CD4-positive, alpha-beta T cell (primary cell): ENCODE results near the gene MB21D2. TPM values are rescaled to one million over a fixed set of nuclear protein-coding genes. Genes with fewer than 3 reads are reported as not detected.

Experiments used
- ATAC-seq: fragments of 200-7000 bp; cut with Tn5 transposase; one replicate; pipeline ENCODE4 v1.10.0; 2022; ENCODE audit warnings: mild to moderate bottlenecking; ENCODE audit not compliant: poor library complexity
- CTCF ChIA-PET: fragments of 350-600 bp; sonication (Branson Sonifier 250); formaldehyde crosslinking; loops from one replicate; lab custom pipeline; 2021; ENCODE audit warnings: antibody characterized with exemption, inconsistent platforms; lab: Charles Lee
- POLR2A ChIA-PET: fragments of 350-600 bp; sonication (Branson Sonifier 250); formaldehyde crosslinking; loops from one replicate; lab custom pipeline; 2021; ENCODE audit warnings: antibody characterized with exemption, inconsistent platforms; lab: Charles Lee
- DNase-seq, 14 experiments: peaks; one replicate each; pipeline ENCODE4 v3.0.0-alpha.2; 2013 to 2020; ENCODE audit warnings: mixed read lengths in 2 of 14
- H3K27ac ChIP-seq, 2 donors: one replicate each; pipeline versions ENCODE4 v1.5.1 to v1.7.0; 2013; ENCODE audit warnings: low read length in 2 of 2, low read depth in 1 of 2, mild to moderate bottlenecking in 1 of 2
- H3K27me3 ChIP-seq, 2 experiments: 1 replicate in 1 of 2; 2 replicates in 1 of 2; pipeline versions ENCODE4 v1.6.1 to v1.7.0; 2013; ENCODE audit warnings: low read length in 2 of 2, control low read depth in 1 of 2, mild to moderate bottlenecking in 1 of 2, moderate library complexity in 1 of 2; ENCODE audit not compliant: insufficient read depth in 2 of 2, control insufficient read depth in 1 of 2
- H3K36me3 ChIP-seq: one replicate; pipeline ENCODE4 v1.6.1; 2013; ENCODE audit warnings: low read length, control low read depth; ENCODE audit not compliant: insufficient read depth
- H3K4me1 ChIP-seq: one replicate; pipeline ENCODE4 v1.6.1; 2013; ENCODE audit warnings: low read length, control low read depth; ENCODE audit not compliant: insufficient read depth
- H3K4me3 ChIP-seq: one replicate; pipeline ENCODE4 v1.5.1; 2013; ENCODE audit warnings: mild to moderate bottlenecking, low read length, moderate library complexity
- H3K9me3 ChIP-seq, 2 experiments: 1 replicate in 1 of 2; 2 replicates in 1 of 2; pipeline versions ENCODE4 v1.6.1 to v1.7.0; 2013; ENCODE audit warnings: low read length in 2 of 2, mild to moderate bottlenecking in 2 of 2, control low read depth in 1 of 2, moderate library complexity in 1 of 2; ENCODE audit not compliant: control insufficient read depth in 1 of 2, insufficient read depth in 1 of 2
- H3K27ac Mint-ChIP-seq: one replicate; pipeline ENCODE4 v1.8.0; 2020; ENCODE audit warnings: mixed read lengths
- H3K27me3 Mint-ChIP-seq: one replicate; pipeline ENCODE4 v1.8.0; 2021; ENCODE audit warnings: mixed read lengths
- H3K36me3 Mint-ChIP-seq: one replicate; pipeline ENCODE4 v1.8.0; 2021; ENCODE audit warnings: low read depth, mixed read lengths
- H3K4me1 Mint-ChIP-seq: one replicate; pipeline ENCODE4 v1.8.0; 2021; ENCODE audit warnings: low read depth, mixed read lengths
- H3K4me3 Mint-ChIP-seq: one replicate; pipeline ENCODE4 v1.8.0; 2020; ENCODE audit warnings: mild to moderate bottlenecking, mixed read lengths
- H3K9me3 Mint-ChIP-seq: one replicate; pipeline ENCODE4 v1.8.0; 2020; ENCODE audit warnings: mixed read lengths
- intact Hi-C, 2 experiments: fragments of 100-400 bp; cut with DNase I in 1 of 2; cut with micrococcal nuclease in 1 of 2; formaldehyde crosslinking; loops; one replicate each; pipeline versions ENCODE4 v1.15.1 to v1.9.0; 2023 to 2025; cut with DNase I, micrococcal nuclease
- total RNA-seq, 174 experiments: library from RNA in 2 of 174; stranded (reverse) in 2 of 174; gene quantifications; one replicate each; pipeline ENCODE4 v1.2.3 and lab custom pipeline; 2021 to 2026
- TF ChIP-seq, protein P1 (sequence below): fragments of 200-600 bp; IDR thresholded peaks from one replicate; pipeline ENCODE4 v1.8.0; 2022; ENCODE audit warnings: antibody characterized with exemption, mild to moderate bottlenecking

Gene MB21D2
- total RNA-seq, 2 experiments from 2014 or later, result 0.77 to 0.78 TPM

DNA sequence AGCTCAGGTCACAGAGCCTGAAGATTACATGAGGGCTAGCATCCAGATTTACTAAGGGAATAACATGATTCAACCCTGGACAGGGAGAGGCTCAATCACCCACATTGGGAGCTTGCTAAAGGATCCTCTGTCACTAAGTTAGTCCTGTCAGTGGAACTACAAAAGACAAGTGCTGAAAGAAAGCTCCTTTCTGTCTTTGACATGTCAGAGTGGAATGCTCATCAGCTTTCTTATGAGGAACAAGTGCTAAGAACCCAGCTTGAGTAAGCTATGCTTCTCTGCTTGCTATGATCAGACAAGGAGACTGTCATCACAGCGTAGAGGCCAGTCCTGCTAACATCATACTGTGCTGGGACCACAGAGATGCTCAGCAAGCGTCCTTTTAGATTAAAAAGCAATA, 74.5 kb downstream of the MB21D2 start:
- intact Hi-C loops, result no loop called here
- POLR2A ChIA-PET, result no interaction called here
- CTCF ChIA-PET, result no interaction called here
- no peaks in the 10 kb centered on the region for H3K27me3 ChIP-seq
- H3K27ac Mint-ChIP-seq, result no peak overlapping the region
- no peaks in the 10 kb centered on the region for H3K27me3 Mint-ChIP-seq
- ATAC-seq (no peak), DNase-seq (no peak)
- no peak overlapping the region for H3K4me3 ChIP-seq
- H3K4me3 Mint-ChIP-seq, result no peak overlapping the region
- H3K9me3 ChIP-seq, result no peaks in the 10 kb centered on the region
- no peaks in the 10 kb centered on the region for H3K9me3 Mint-ChIP-seq
- no peak overlapping the region for H3K27ac ChIP-seq
- peaks cover 2% of the 10 kb centered on the region for H3K4me1 ChIP-seq
- TF ChIP-seq, protein P1, sequence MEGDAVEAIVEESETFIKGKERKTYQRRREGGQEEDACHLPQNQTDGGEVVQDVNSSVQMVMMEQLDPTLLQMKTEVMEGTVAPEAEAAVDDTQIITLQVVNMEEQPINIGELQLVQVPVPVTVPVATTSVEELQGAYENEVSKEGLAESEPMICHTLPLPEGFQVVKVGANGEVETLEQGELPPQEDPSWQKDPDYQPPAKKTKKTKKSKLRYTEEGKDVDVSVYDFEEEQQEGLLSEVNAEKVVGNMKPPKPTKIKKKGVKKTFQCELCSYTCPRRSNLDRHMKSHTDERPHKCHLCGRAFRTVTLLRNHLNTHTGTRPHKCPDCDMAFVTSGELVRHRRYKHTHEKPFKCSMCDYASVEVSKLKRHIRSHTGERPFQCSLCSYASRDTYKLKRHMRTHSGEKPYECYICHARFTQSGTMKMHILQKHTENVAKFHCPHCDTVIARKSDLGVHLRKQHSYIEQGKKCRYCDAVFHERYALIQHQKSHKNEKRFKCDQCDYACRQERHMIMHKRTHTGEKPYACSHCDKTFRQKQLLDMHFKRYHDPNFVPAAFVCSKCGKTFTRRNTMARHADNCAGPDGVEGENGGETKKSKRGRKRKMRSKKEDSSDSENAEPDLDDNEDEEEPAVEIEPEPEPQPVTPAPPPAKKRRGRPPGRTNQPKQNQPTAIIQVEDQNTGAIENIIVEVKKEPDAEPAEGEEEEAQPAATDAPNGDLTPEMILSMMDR, result no peak
- no peaks in the 10 kb centered on the region for H3K4me1 Mint-ChIP-seq
- no peaks in the 10 kb centered on the region for H3K36me3 ChIP-seq
- H3K36me3 Mint-ChIP-seq, result no peaks in the 10 kb centered on the region

- TF ChIP-seq, protein P1, result no peak
- intact Hi-C loops, result no loop called here
Measured at GRCh38 chr3:192842711-192843110, 74.9 kb downstream of the MB21D2 start.

GRCh38 chr3:192842138-192842537, 75.5 kb downstream of the MB21D2 start:
- Mint-ChIP-seq H3K36me3 (no peaks in the 10 kb centered on the region), H3K4me3 (no peak overlapping the region), H3K9me3 (no peaks in the 10 kb centered on the region), H3K4me1 (no peaks in the 10 kb centered on the region), H3K27ac (no peak overlapping the region), H3K27me3 (no peaks in the 10 kb centered on the region)
- H3K4me1 ChIP-seq, result peaks cover 9% of the 10 kb centered on the region
- no peaks in the 10 kb centered on the region for H3K27me3 ChIP-seq
- TF ChIP-seq, protein P1, result no peak
- no peak for ATAC-seq
- no peak for DNase-seq
- H3K4me3 ChIP-seq, result no peak overlapping the region
- no peaks in the 10 kb centered on the region for H3K36me3 ChIP-seq
- intact Hi-C loops, result no loop called here
- H3K27ac ChIP-seq, result no peak overlapping the region
- ChIA-PET CTCF (no interaction called here), POLR2A (interaction anchor here (1.2 kb wide), 1 partner anchor 19 kb away, joined by 3 read pairs; no protein-coding TSS in a partner anchor)
- H3K9me3 ChIP-seq, result no peaks in the 10 kb centered on the region

More at GRCh38 chr3:192842711-192843110, 74.9 kb downstream of the MB21D2 start:
- Histone ChIP-seq H3K36me3 (no peaks in the 10 kb centered on the region), H3K4me1 (peaks cover 6% of the 10 kb centered on the region), H3K27ac (no peak overlapping the region), H3K9me3 (no peaks in the 10 kb centered on the region), H3K27me3 (no peaks in the 10 kb centered on the region), H3K4me3 (no peak overlapping the region)
- ChIA-PET POLR2A (no interaction called here), CTCF (no interaction called here)
- no peak overlapping the region for H3K4me3 Mint-ChIP-seq
- no peak for DNase-seq
- no peaks in the 10 kb centered on the region for H3K9me3 Mint-ChIP-seq
- H3K4me1 Mint-ChIP-seq, result no peaks in the 10 kb centered on the region
- H3K36me3 Mint-ChIP-seq, result no peaks in the 10 kb centered on the region
- H3K27me3 Mint-ChIP-seq, result no peaks in the 10 kb centered on the region
- no peak overlapping the region for H3K27ac Mint-ChIP-seq
- ATAC-seq, result no peak
